HEK293 (cell line): ENCODE data around the gene PSMB11.

ENCODE experiments used
- CTCF ChIA-PET: fragments of 350-600 bp; formaldehyde crosslinking; extraction: SDS; loops from one replicate; lab custom pipeline; 2021; ENCODE audit warnings: antibody characterized with exemption; lab: Yijun Ruan, JAX
- POLR2A ChIA-PET: fragments of 300-600 bp; formaldehyde crosslinking; extraction: SDS; loops from one replicate; lab custom pipeline; 2020; ENCODE audit warnings: antibody characterized with exemption, inconsistent platforms; lab: Yijun Ruan, JAX
- H3K27ac ChIP-seq: fragments of 200-500 bp; sonication (Bioruptor generic); 2 replicates; pipeline ENCODE4 v1.5.1; 2014; ENCODE audit warnings: low read depth, low read length, control low read depth, inconsistent platforms; ENCODE audit errors: extremely low read depth
- H3K36me3 ChIP-seq, 2 experiments: fragments of 200-500 bp in 1 of 2; sonication (Bioruptor generic) in 1 of 2; 1 replicate in 1 of 2; 2 replicates in 1 of 2; pipeline ENCODE4 v1.5.1; 2014 to 2017; ENCODE audit warnings: inconsistent platforms in 2 of 2, low read length in 2 of 2; ENCODE audit not compliant: control insufficient read depth in 2 of 2, insufficient read depth in 1 of 2
- H3K4me1 ChIP-seq: fragments of 200-500 bp; sonication (Bioruptor generic); 2 replicates; pipeline ENCODE4 v1.5.1; 2014; ENCODE audit warnings: mild to moderate bottlenecking, low read length, inconsistent platforms; ENCODE audit not compliant: control insufficient read depth, insufficient read depth
- H3K4me3 ChIP-seq: 2 replicates; pipeline ENCODE4 v1.5.1; 2011; ENCODE audit warnings: low read depth, mild to moderate bottlenecking, control low read depth, low read length, moderate library complexity
- H3K9me3 ChIP-seq: fragments of 200-500 bp; sonication (Bioruptor generic); 2 replicates; pipeline ENCODE4 v1.5.1; 2014; ENCODE audit warnings: low read depth, low read length, inconsistent platforms; ENCODE audit not compliant: control insufficient read depth, insufficient read depth
- BCL11A ChIP-seq: fragments of 450-650 bp; formaldehyde crosslinking; IDR thresholded peaks from 2 replicates; pipeline ENCODE4 v1.5.1; 2016; ENCODE audit warnings: low read depth, missing biosample characterization, missing genetic modification characterization
- KLF8 ChIP-seq: fragments of 450-650 bp; formaldehyde crosslinking; IDR thresholded peaks from 2 replicates; pipeline ENCODE4 v1.5.1; 2016; ENCODE audit warnings: missing biosample characterization, missing genetic modification characterization
- OVOL3 ChIP-seq: fragments of 450-650 bp; formaldehyde crosslinking; IDR thresholded peaks from 2 replicates; pipeline ENCODE4 v1.5.1; 2016; ENCODE audit warnings: missing biosample characterization, missing genetic modification characterization
- PRDM4 ChIP-seq: fragments of 450-650 bp; formaldehyde crosslinking; IDR thresholded peaks from 2 replicates; pipeline ENCODE4 v1.5.1; 2017; ENCODE audit warnings: missing biosample characterization, missing genetic modification characterization
- SP2 ChIP-seq: fragments of 450-650 bp; formaldehyde crosslinking; IDR thresholded peaks from 2 replicates; pipeline ENCODE4 v1.5.1; 2016; ENCODE audit warnings: missing biosample characterization, missing genetic modification characterization
- SP3 ChIP-seq: fragments of 450-650 bp; formaldehyde crosslinking; IDR thresholded peaks from 2 replicates; pipeline ENCODE4 v1.5.1; 2016; ENCODE audit warnings: missing biosample characterization, missing genetic modification characterization
- TRIM28 ChIP-seq: IDR thresholded peaks from 2 replicates; pipeline ENCODE4 v1.6.1; 2011; ENCODE audit warnings: low read length, control low read depth, borderline replicate concordance
- ZNF121 ChIP-seq: fragments of 450-650 bp; formaldehyde crosslinking; IDR thresholded peaks from 2 replicates; pipeline ENCODE4 v1.5.1; 2016; ENCODE audit warnings: missing biosample characterization, missing genetic modification characterization
- ZNF19 ChIP-seq: fragments of 450-650 bp; formaldehyde crosslinking; IDR thresholded peaks from 2 replicates; pipeline ENCODE4; 2016; ENCODE audit warnings: missing biosample characterization, missing genetic modification characterization, low read depth
- ZNF266 ChIP-seq: fragments of 450-650 bp; formaldehyde crosslinking; IDR thresholded peaks from 2 replicates; pipeline ENCODE4 v1.5.1; 2016; ENCODE audit warnings: missing biosample characterization, missing genetic modification characterization, low read depth
- ZNF311 ChIP-seq: fragments of 450-650 bp; formaldehyde crosslinking; IDR thresholded peaks from 2 replicates; pipeline ENCODE4 v1.5.1; 2017; ENCODE audit warnings: missing biosample characterization, missing genetic modification characterization, borderline replicate concordance
- ZNF391 ChIP-seq: fragments of 450-650 bp; formaldehyde crosslinking; IDR thresholded peaks from 2 replicates; pipeline ENCODE4 v1.5.1; 2016; ENCODE audit warnings: low read depth, missing biosample characterization, missing genetic modification characterization, borderline replicate concordance
- ZNF398 ChIP-seq: fragments of 450-650 bp; formaldehyde crosslinking; IDR thresholded peaks from 2 replicates; pipeline ENCODE4 v1.5.1; 2017; ENCODE audit warnings: missing biosample characterization, missing genetic modification characterization
- ZNF473 ChIP-seq: fragments of 450-650 bp; formaldehyde crosslinking; IDR thresholded peaks from 2 replicates; pipeline ENCODE4 v1.5.1; 2017; ENCODE audit warnings: missing biosample characterization, missing genetic modification characterization
- ZNF488 ChIP-seq: fragments of 450-650 bp; formaldehyde crosslinking; IDR thresholded peaks from 2 replicates; pipeline ENCODE4 v1.5.1; 2016; ENCODE audit warnings: missing biosample characterization, missing genetic modification characterization
- ZNF544 ChIP-seq: fragments of 450-650 bp; formaldehyde crosslinking; IDR thresholded peaks from 2 replicates; pipeline ENCODE4 v1.5.0; 2017; ENCODE audit warnings: missing biosample characterization, missing genetic modification characterization
- ZNF555 ChIP-seq: fragments of 450-650 bp; formaldehyde crosslinking; conservative IDR thresholded peaks from 2 replicates; pipeline ENCODE4 v1.5.1; 2017; ENCODE audit warnings: missing biosample characterization, mild to moderate bottlenecking, missing genetic modification characterization, inconsistent platforms
- ZNF585B ChIP-seq: fragments of 450-650 bp; formaldehyde crosslinking; IDR thresholded peaks from 2 replicates; pipeline ENCODE4 v1.5.1; 2016; ENCODE audit warnings: missing biosample characterization, missing genetic modification characterization
- ZNF600 ChIP-seq: fragments of 450-650 bp; formaldehyde crosslinking; IDR thresholded peaks from 2 replicates; pipeline ENCODE4 v1.5.1; 2016; ENCODE audit warnings: missing biosample characterization, missing genetic modification characterization
- ZNF629 ChIP-seq: fragments of 450-650 bp; formaldehyde crosslinking; IDR thresholded peaks from 2 replicates; pipeline ENCODE4 v1.5.1; 2017; ENCODE audit warnings: missing biosample characterization, missing genetic modification characterization
- ZNF654 ChIP-seq: fragments of 450-650 bp; formaldehyde crosslinking; IDR thresholded peaks from 2 replicates; pipeline ENCODE4 v1.5.1; 2016; ENCODE audit warnings: low read depth, missing biosample characterization, missing genetic modification characterization
- ZNF701 ChIP-seq: fragments of 450-650 bp; formaldehyde crosslinking; IDR thresholded peaks from 2 replicates; pipeline ENCODE4 v1.5.1; 2016; ENCODE audit warnings: missing biosample characterization, missing genetic modification characterization
- TF ChIP-seq, protein P1 (sequence below): fragments of 450-650 bp; formaldehyde crosslinking; IDR thresholded peaks from 2 replicates; pipeline ENCODE4 v1.5.1; 2016; ENCODE audit warnings: missing biosample characterization, missing genetic modification characterization, low read depth

Gene PSMB11

GRCh38 chr14:23043145-23043544 lies 1.1 kb downstream of the PSMB11 start:
- no peaks in the 10 kb centered on the region for H3K36me3 ChIP-seq
- ChIA-PET CTCF (interaction anchor here (3.8 kb wide), 1 partner anchor 57 kb away, joined by 12 read pairs; no protein-coding TSS in a partner anchor), POLR2A (interaction anchor here (0.8 to 0.9 kb wide), 2 partner anchors 13 to 29 kb away, joined by 3 read pairs; no protein-coding TSS in a partner anchor)
- no peaks in the 10 kb centered on the region for H3K9me3 ChIP-seq
- H3K4me3 ChIP-seq, result no peak overlapping the region
- no peak overlapping the region for H3K27ac ChIP-seq
- TF ChIP-seq ZNF311 (tag by site-specific recombination), result no peak
- TF ChIP-seq ZNF555 (tag by site-specific recombination), result no peak
- TF ChIP-seq ZNF488 (tag by site-specific recombination), result no peak
- TF ChIP-seq ZNF600, result no peak
- TF ChIP-seq OVOL3 (tag by site-specific recombination), result no peak
- TF ChIP-seq, all 188 proteins: peak for 0
- no peaks in the 10 kb centered on the region for H3K4me1 ChIP-seq

GRCh38 chr14:23043754-23044153 lies 1.7 kb downstream of the PSMB11 start:
- ChIA-PET CTCF (interaction anchor here (0.7 to 3.8 kb wide), 3 partner anchors 25 to 58 kb away, joined by 3 to 12 read pairs (median 4); no protein-coding TSS in a partner anchor), POLR2A (interaction anchor here (0.9 kb wide), 1 partner anchor 12 kb away, joined by 3 read pairs; no protein-coding TSS in a partner anchor)
- Histone ChIP-seq H3K27ac (no peak overlapping the region), H3K36me3 (peaks cover 0 to 5% of the 10 kb centered on the region in 2 experiments; a peak in 1 of 3 replicates), H3K9me3 (no peaks in the 10 kb centered on the region), H3K4me3 (no peak overlapping the region), H3K4me1 (no peaks in the 10 kb centered on the region)
- TF ChIP-seq PRDM4 (tag by site-specific recombination) (no peak), ZNF629 (tag by site-specific recombination) (no peak), ZNF654 (tag by site-specific recombination) (no peak), ZNF391 (no peak), ZNF544 (tag by site-specific recombination) (no peak), ZNF585B (tag by site-specific recombination) (no peak), SP3 (tag by site-specific recombination) (no peak), BCL11A (tag by site-specific recombination) (no peak), KLF8 (tag by site-specific recombination) (no peak), SP2 (tag by site-specific recombination) (no peak), ZNF121 (tag by site-specific recombination) (no peak), ZNF398 (tag by site-specific recombination) (no peak), ZNF701 (tag by site-specific recombination) (no peak), TRIM28 (no peak), ZNF473 (tag by site-specific recombination) (no peak), ZNF19 (tag by site-specific recombination) (no peak), ZNF266 (tag by site-specific recombination) (no peak)
- TF ChIP-seq, protein P1, sequence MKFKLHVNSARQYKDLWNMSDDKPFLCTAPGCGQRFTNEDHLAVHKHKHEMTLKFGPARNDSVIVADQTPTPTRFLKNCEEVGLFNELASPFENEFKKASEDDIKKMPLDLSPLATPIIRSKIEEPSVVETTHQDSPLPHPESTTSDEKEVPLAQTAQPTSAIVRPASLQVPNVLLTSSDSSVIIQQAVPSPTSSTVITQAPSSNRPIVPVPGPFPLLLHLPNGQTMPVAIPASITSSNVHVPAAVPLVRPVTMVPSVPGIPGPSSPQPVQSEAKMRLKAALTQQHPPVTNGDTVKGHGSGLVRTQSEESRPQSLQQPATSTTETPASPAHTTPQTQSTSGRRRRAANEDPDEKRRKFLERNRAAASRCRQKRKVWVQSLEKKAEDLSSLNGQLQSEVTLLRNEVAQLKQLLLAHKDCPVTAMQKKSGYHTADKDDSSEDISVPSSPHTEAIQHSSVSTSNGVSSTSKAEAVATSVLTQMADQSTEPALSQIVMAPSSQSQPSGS (tag by site-specific recombination), result no peak
